HG02970 (cell line): ENCODE results near the gene DPYSL5.

Source experiments
- ATAC-seq: cut with Tn5 transposase; IDR thresholded peaks from one replicate; pipeline ENCODE4 v1.9.1; 2021; ENCODE audit warnings: mild to moderate bottlenecking, moderate library complexity, moderate number of reproducible peaks; ENCODE audit not compliant: unreplicated experiment, low FRiP score

Gene DPYSL5

GRCh38 chr2:26954135-26954534 is 106.2 kb downstream of the DPYSL5 start:
- no peak for ATAC-seq

- no peak for ATAC-seq
Measured at GRCh38 chr2:26957041-26957440, 109.1 kb downstream of the DPYSL5 start.

- ATAC-seq: no peak
Measured at GRCh38 chr2:26957534-26957933, 109.6 kb downstream of the DPYSL5 start.

- no peak for ATAC-seq
Measured at GRCh38 chr2:26959331-26959730, 111.4 kb downstream of the DPYSL5 start.

GRCh38 chr2:26964446-26965130 is 116.7 kb downstream of the DPYSL5 start:
- ATAC-seq: no peak

- ATAC-seq: no peak
Measured at GRCh38 chr2:26968001-26968400, 120.1 kb downstream of the DPYSL5 start.

- ATAC-seq: no peak
Measured at GRCh38 chr2:26969077-26969844, 121.3 kb downstream of the DPYSL5 start.

- peak; percentile 82 for ATAC-seq
Measured at GRCh38 chr2:26970244-26970927, 122.5 kb downstream of the DPYSL5 start, which contains the start of gene MAPRE3. TSS of gene MAPRE3 (plus strand) at chr2:26970637. CDS start at chr2:27022219, 51,582 bp downstream.

GRCh38 chr2:26970928-26971627 is 123.1 kb downstream of the DPYSL5 start:
- no peak for ATAC-seq

- no peak for ATAC-seq
Measured at GRCh38 chr2:26971911-26972786, 124.2 kb downstream of the DPYSL5 start.

GRCh38 chr2:26974352-26974751 is 126.4 kb downstream of the DPYSL5 start:
- no peak for ATAC-seq

GRCh38 chr2:26975102-26975501 is 127.2 kb downstream of the DPYSL5 start:
- ATAC-seq: no peak

GRCh38 chr2:26975656-26976055 is 127.7 kb downstream of the DPYSL5 start:
- ATAC-seq: no peak

- ATAC-seq: no peak
Measured at GRCh38 chr2:26976237-26976636, 128.3 kb downstream of the DPYSL5 start.

- no peak for ATAC-seq
Measured at GRCh38 chr2:26977012-26977411, 129.1 kb downstream of the DPYSL5 start.

- ATAC-seq: no peak
Measured at GRCh38 chr2:26978061-26978596, 130.2 kb downstream of the DPYSL5 start.

- no peak for ATAC-seq
Measured at GRCh38 chr2:26979741-26980140, 131.8 kb downstream of the DPYSL5 start.

- no peak for ATAC-seq
Measured at GRCh38 chr2:26980971-26981370, 133.0 kb downstream of the DPYSL5 start.

GRCh38 chr2:26982102-26982742 is 134.3 kb downstream of the DPYSL5 start:
- no peak for ATAC-seq
